ENCODE data around the gene SMURF1. TPM values are rescaled to one million over a fixed set of nuclear protein-coding genes. Genes with fewer than 3 reads are reported as not detected.

SMURF1 gene
- total and polyA plus RNA-seq, 2 of the 8 experiments (the other 6 are each of a cell fraction or from before 2014, with no cell fraction given) = 9.6 to 24.5 TPM

GRCh38 chr7:99012722-99013121 is 131.2 kb downstream of the SMURF1 start:
- ChIA-PET CTCF (ENCODE audit: partially characterized antibody) (interaction anchor here (0.5 to 1.2 kb wide), 3 partner anchors 13 to 215 kb away, joined by 4 to 6 read pairs (median 5); no protein-coding TSS in a partner anchor), POLR2A (ENCODE audit: partially characterized antibody) (interaction anchor here (1.6 kb wide), 1 partner anchor 12 kb away, joined by 3 read pairs; no protein-coding TSS in a partner anchor)
- Histone ChIP-seq H2AK5ac (ENCODE audit: low read depth, low read length) (no peak overlapping the region), H4K20me1 (replicated peaks in 1 of 2; ENCODE audit: control insufficient read depth in 1 of 2, insufficient read depth in 2 of 2, low read length in 2 of 2) (peaks cover 1 to 2% of the 10 kb centered on the region in 2 experiments), H4K5ac (ENCODE audit: insufficient read length, low read depth, low read length) (no peak overlapping the region), H3K14ac (ENCODE audit: insufficient read length) (no peak overlapping the region), H3K4ac (replicated peaks; ENCODE audit: insufficient read length, low read depth, low read length) (no peak overlapping the region), H3K18ac (ENCODE audit: extremely low read depth, low read length) (no peak overlapping the region), H2BK12ac (ENCODE audit: low read depth, low read length) (no peak overlapping the region), H3K23ac (ENCODE audit: insufficient read length) (no peak overlapping the region), H4K8ac (ENCODE audit: extremely low read depth, insufficient read depth, low read length) (no peak overlapping the region), H4K91ac (replicated peaks; ENCODE audit: insufficient read length, low read length) (no peak overlapping the region), H3K27ac (ENCODE audit: low read depth, low read length) (no peak overlapping the region), H3K36me3 (ENCODE audit: control insufficient read depth in 2 of 4, insufficient read depth in 4 of 4, low read length in 3 of 4) (peaks cover 17 to 69% (median 44%) of the 10 kb centered on the region in 4 experiments; a peak in 6 of 8 replicates), H3K4me2 (ENCODE audit: insufficient read depth in 1 of 2, low read depth in 2 of 2, low read length in 2 of 2) (no peak overlapping the region), H2BK120ac (replicated peaks; ENCODE audit: low read depth, low read length) (no peak overlapping the region), H3K23me2 (ENCODE audit: low read depth, low read length) (no peaks in the 10 kb centered on the region), H3K79me1 (ENCODE audit: low read depth, low read length) (no peaks in the 10 kb centered on the region; the same call in 1 of the 2 replicates), H3K9ac (replicated peaks in 1 of 4; ENCODE audit: extremely low read depth in 1 of 4, low read depth in 3 of 4, low read length in 3 of 4) (no peak overlapping the region), H3K9me3 (ENCODE audit: insufficient read depth in 2 of 2, low read depth in 1 of 2, low read length in 1 of 2) (no peaks in the 10 kb centered on the region), H2BK20ac (ENCODE audit: low read length) (no peak overlapping the region), H3K4me1 (replicated peaks in 1 of 4; ENCODE audit: control insufficient read depth in 3 of 4, insufficient read depth in 4 of 4, low read length in 3 of 4) (no peaks in the 10 kb centered on the region), H2BK15ac (ENCODE audit: low read length) (no peak overlapping the region), H3K56ac (replicated peaks; ENCODE audit: insufficient read length, low read depth, low read length) (no peak overlapping the region), H3K79me2 (ENCODE audit: control insufficient read depth in 1 of 2, insufficient read depth in 2 of 2, low read length in 2 of 2) (no peaks in the 10 kb centered on the region), H3K27me3 (replicated peaks in 1 of 4; ENCODE audit: control insufficient read depth in 3 of 4, extremely low read depth in 1 of 4, insufficient read depth in 3 of 4, low read length in 3 of 4) (no peaks in the 10 kb centered on the region), H2BK5ac (ENCODE audit: low read depth, low read length) (no peak overlapping the region), H2AFZ (ENCODE audit: low read length) (no peak overlapping the region), H3K4me3 (ENCODE audit: extremely low read depth in 1 of 4, insufficient read depth in 2 of 4, low read depth in 3 of 4, low read length in 4 of 4) (no peak overlapping the region)
- DNase-seq (ENCODE audit: low read depth in 1 of 2, low spot score in 2 of 2) = no peak
- 97% methylated on average over 13 of the region's 13 CpGs; no CpG with 5 or more reads in 1 of the 2 experiments for WGBS, 2 experiments (ENCODE audit: extremely low coverage in 1 of 2, insufficient coverage in 1 of 2, insufficient read length in 1 of 2, insufficient replicate concordance in 2 of 2, low coverage in 1 of 2, low lambda C conversion rate in 2 of 2, missing lambda C conversion rate in 1 of 2)
- TF ChIP-seq CBX5 (IDR thresholded peaks at IDR 0.05; ENCODE audit: low read depth, low read length) (no peak), SRF (IDR thresholded peaks at IDR 0.05; ENCODE audit: low read depth, low read length) (no peak)
- FAIRE-seq = no peak

All from H1 (cell line).